Hepatocyte (in vitro differentiated cells): ENCODE measurements around the gene AGRP.

ENCODE experiments used
- EZH2phosphoT487 ChIP-seq: fragments of 200-600 bp; sonication (generic); IDR thresholded peaks from one replicate; pipeline ENCODE4 v1.6.1; 2018; ENCODE audit warnings: antibody characterized with exemption, mild to moderate bottlenecking, low read depth, moderate library complexity; ENCODE audit not compliant: unreplicated experiment, severe bottlenecking
- TF ChIP-seq, protein P1 (sequence below): fragments of 200-600 bp; sonication (generic); IDR thresholded peaks from 2 replicates; pipeline ENCODE4 v1.5.1; 2016; ENCODE audit warnings: antibody characterized with exemption, mild to moderate bottlenecking; ENCODE audit not compliant: poor library complexity

DNA sequence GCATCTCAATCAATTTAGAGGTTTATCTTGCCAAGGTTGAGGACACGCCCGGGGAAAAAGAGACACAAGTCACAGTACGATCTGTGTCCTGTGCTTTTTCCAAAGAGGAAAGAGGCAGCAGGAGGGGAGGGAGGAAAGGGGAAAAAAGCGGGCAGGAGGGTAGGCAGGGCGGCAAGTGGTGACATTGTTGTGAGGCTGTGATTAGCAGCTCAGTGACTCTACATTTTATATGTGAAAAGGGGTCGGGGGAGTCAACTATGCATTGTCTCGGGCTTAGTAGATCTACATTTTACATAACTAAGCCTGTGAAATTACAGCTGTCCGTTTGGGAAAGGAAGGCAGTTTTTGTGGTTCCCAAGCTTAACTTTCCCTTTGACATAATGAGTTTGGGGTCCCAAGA lies 23.1 kb upstream of the AGRP start:
- TF ChIP-seq, protein P1, sequence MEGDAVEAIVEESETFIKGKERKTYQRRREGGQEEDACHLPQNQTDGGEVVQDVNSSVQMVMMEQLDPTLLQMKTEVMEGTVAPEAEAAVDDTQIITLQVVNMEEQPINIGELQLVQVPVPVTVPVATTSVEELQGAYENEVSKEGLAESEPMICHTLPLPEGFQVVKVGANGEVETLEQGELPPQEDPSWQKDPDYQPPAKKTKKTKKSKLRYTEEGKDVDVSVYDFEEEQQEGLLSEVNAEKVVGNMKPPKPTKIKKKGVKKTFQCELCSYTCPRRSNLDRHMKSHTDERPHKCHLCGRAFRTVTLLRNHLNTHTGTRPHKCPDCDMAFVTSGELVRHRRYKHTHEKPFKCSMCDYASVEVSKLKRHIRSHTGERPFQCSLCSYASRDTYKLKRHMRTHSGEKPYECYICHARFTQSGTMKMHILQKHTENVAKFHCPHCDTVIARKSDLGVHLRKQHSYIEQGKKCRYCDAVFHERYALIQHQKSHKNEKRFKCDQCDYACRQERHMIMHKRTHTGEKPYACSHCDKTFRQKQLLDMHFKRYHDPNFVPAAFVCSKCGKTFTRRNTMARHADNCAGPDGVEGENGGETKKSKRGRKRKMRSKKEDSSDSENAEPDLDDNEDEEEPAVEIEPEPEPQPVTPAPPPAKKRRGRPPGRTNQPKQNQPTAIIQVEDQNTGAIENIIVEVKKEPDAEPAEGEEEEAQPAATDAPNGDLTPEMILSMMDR = no peak
- no peak for TF ChIP-seq EZH2phosphoT487
